HCT116 (cell line): Measurements from ENCODE around the gene PRR20D. TPM values are rescaled to one million over a fixed set of nuclear protein-coding genes. Genes with fewer than 3 reads are reported as not detected.

ENCODE experiments used
- ATAC-seq: fragments of 200-7000 bp; cut with Tn5 transposase; 2 replicates; pipeline ENCODE4 v1.9.1; 2020; ENCODE audit warnings: mild to moderate bottlenecking, moderate library complexity
- BruUV-seq: library from RNA; stranded (reverse); fragments of 400-500 nt; replicated peaks from 2 replicates; lab custom pipeline; 2021; lab: Mats Ljungman, UMichigan
- CTCF ChIA-PET: fragments of 300-600 bp; sonication (Branson Sonifier 250); formaldehyde crosslinking; loops from one replicate; lab custom pipeline; 2021; ENCODE audit warnings: antibody characterized with exemption; lab: Charles Lee
- POLR2A ChIA-PET: fragments of 300-600, 350-600 bp; sonication (Branson Sonifier 250); formaldehyde crosslinking; loops from one replicate; lab custom pipeline; 2021; ENCODE audit warnings: antibody characterized with exemption; lab: Charles Lee
- RAD21 ChIA-PET, 2 experiments: fragments of 300-600 bp; sonication (Branson Sonifier 250); formaldehyde crosslinking; loops; one replicate each; lab custom pipeline; 2023; ENCODE audit warnings: low total read pairs in 2 of 2; ENCODE audit not compliant: uncharacterized antibody in 2 of 2, unreplicated experiment in 2 of 2, low non-redundant PET in 1 of 2; lab: Charles Lee
- DNase-seq: peaks from one replicate; pipeline ENCODE4 v3.0.0-alpha.2; 2010; ENCODE audit warnings: low read depth, low spot score
- H2AFZ ChIP-seq: fragments of 200-600 bp; shearing (Covaris generic), sonication (generic); 2 replicates; pipeline ENCODE4 v1.6.1; 2017; ENCODE audit warnings: low read depth, mixed run types, mixed read lengths, antibody characterized with exemption, low read length; ENCODE audit not compliant: poor library complexity, severe bottlenecking
- H3K27ac ChIP-seq: 2 replicates; pipeline ENCODE4 v1.5.1; 2012; ENCODE audit warnings: low read depth, low read length
- H3K27me3 ChIP-seq: fragments of 200-600 bp; sonication (generic); 2 replicates; pipeline ENCODE4 v1.6.1; 2016; ENCODE audit warnings: mixed run types, low read length, mixed read lengths; ENCODE audit not compliant: insufficient read depth
- H3K36me3 ChIP-seq, 2 experiments: fragments of 200-500 bp in 1 of 2; fragments of 200-600 bp in 1 of 2; sonication (Bioruptor generic) in 1 of 2; sonication (generic) in 1 of 2; 2 replicates each; pipeline versions ENCODE4 v1.5.1 to v1.6.1; 2014 to 2016; ENCODE audit warnings: low read length in 2 of 2, inconsistent platforms in 1 of 2, mixed read lengths in 1 of 2, mixed run types in 1 of 2; ENCODE audit not compliant: insufficient read depth in 2 of 2, control insufficient read depth in 1 of 2
- H3K4me1 ChIP-seq, 2 experiments: fragments of 200-600 bp in 1 of 2; sonication (generic) in 1 of 2; 2 replicates each; pipeline versions ENCODE4 v1.5.1 to v1.6.1; 2012 to 2017; ENCODE audit warnings: low read length in 2 of 2, inconsistent platforms in 1 of 2, mild to moderate bottlenecking in 1 of 2, mixed read lengths in 1 of 2, mixed run types in 1 of 2, moderate library complexity in 1 of 2; ENCODE audit not compliant: insufficient read depth in 2 of 2, control insufficient read depth in 1 of 2
- H3K4me2 ChIP-seq: fragments of 200-600 bp; sonication (generic); 2 replicates; pipeline ENCODE4 v1.6.1; 2017; ENCODE audit warnings: mixed run types, low read length, mixed read lengths
- H3K4me3 ChIP-seq, 2 experiments: fragments of 200-600 bp in 1 of 2; sonication (generic) in 1 of 2; replicated peaks in 1 of 2; 2 replicates each; pipeline ENCODE4 v1.5.1; 2011 to 2016; ENCODE audit warnings: low read length in 2 of 2, control low read depth in 1 of 2, low read depth in 1 of 2, mild to moderate bottlenecking in 1 of 2, mixed read lengths in 1 of 2, mixed run types in 1 of 2
- H3K79me2 ChIP-seq: fragments of 200-600 bp; sonication (generic); 2 replicates; pipeline ENCODE4 v1.6.1; 2017; ENCODE audit warnings: mild to moderate bottlenecking, mixed run types, low read length, moderate library complexity, mixed read lengths; ENCODE audit not compliant: insufficient read depth
- H3K9ac ChIP-seq: fragments of 200-600 bp; sonication (generic); 2 replicates; pipeline ENCODE4 v1.6.1; 2016; ENCODE audit warnings: low read length, mixed read lengths
- H3K9me2 ChIP-seq: fragments of 200-600 bp; sonication (generic), shearing (Covaris generic); 2 replicates; pipeline ENCODE4 v1.6.1; 2017; ENCODE audit warnings: mixed run types, mild to moderate bottlenecking, moderate library complexity; ENCODE audit not compliant: insufficient read depth
- H3K9me3 ChIP-seq, 2 experiments: fragments of 200-500 bp in 1 of 2; fragments of 200-600 bp in 1 of 2; sonication (Bioruptor generic) in 1 of 2; sonication (generic) in 1 of 2; 2 replicates each; pipeline ENCODE4 v1.6.1; 2014 to 2017; ENCODE audit warnings: low read length in 2 of 2, mixed read lengths in 2 of 2, inconsistent platforms in 1 of 2, low read depth in 1 of 2, mild to moderate bottlenecking in 1 of 2, mixed run types in 1 of 2, moderate library complexity in 1 of 2; ENCODE audit not compliant: control insufficient read depth in 1 of 2, insufficient read depth in 1 of 2
- H4K20me1 ChIP-seq: fragments of 200-600 bp; sonication (generic), shearing (Covaris generic); 2 replicates; pipeline ENCODE4 v1.6.1; 2017; ENCODE audit warnings: mixed run types, mild to moderate bottlenecking, moderate library complexity; ENCODE audit not compliant: insufficient read depth
- ATF3 ChIP-seq: IDR thresholded peaks from 2 replicates; pipeline ENCODE4 v1.6.1; 2012
- CEBPB ChIP-seq: IDR thresholded peaks from 2 replicates; pipeline ENCODE4 v1.6.1; 2012; ENCODE audit warnings: low read depth
- EGR1 ChIP-seq: IDR thresholded peaks from 2 replicates; pipeline ENCODE4 v1.6.1; 2012; ENCODE audit warnings: low read depth
- ELF1 ChIP-seq: IDR thresholded peaks from 2 replicates; pipeline ENCODE4 v1.6.1; 2012; ENCODE audit warnings: low read depth, borderline replicate concordance
- EZH2 ChIP-seq: fragments of 200-600 bp; sonication (generic); IDR thresholded peaks from 2 replicates; pipeline ENCODE4 v1.6.1; 2017; ENCODE audit warnings: antibody characterized with exemption, mixed run types
- FOSL1 ChIP-seq: IDR thresholded peaks from 2 replicates; pipeline ENCODE4 v1.6.1; 2012; ENCODE audit warnings: low read depth
- SIN3A ChIP-seq: IDR thresholded peaks from 2 replicates; pipeline ENCODE4 v1.6.1; 2012; ENCODE audit warnings: low read depth
- TCF7L2 ChIP-seq: IDR thresholded peaks from 2 replicates; pipeline ENCODE4 v1.7.0; 2011; ENCODE audit warnings: borderline replicate concordance, inconsistent platforms; ENCODE audit not compliant: insufficient read depth, insufficient read length; ENCODE audit errors: extremely low read depth
- YY1 ChIP-seq: IDR thresholded peaks from 2 replicates; pipeline ENCODE4 v1.6.1; 2011; ENCODE audit warnings: low read length, low read depth, moderate library complexity, mild to moderate bottlenecking; ENCODE audit not compliant: insufficient replicate concordance; ENCODE audit errors: extremely low read depth
- ZFX ChIP-seq: fragments of 450-650 bp; IDR thresholded peaks from 2 replicates; pipeline ENCODE4 v1.6.1; 2017
- intact Hi-C: fragments of 100-400 bp; cut with micrococcal nuclease; formaldehyde crosslinking; loops from 2 replicates; pipeline ENCODE4 v1.10.0; 2022
- total RNA-seq: library from RNA; stranded (reverse); gene quantifications from one replicate; pipeline ENCODE4 v1.2.1, GENCODE V29; 2021; ENCODE audit not compliant: unreplicated experiment
- TF ChIP-seq, protein P1 (sequence below): IDR thresholded peaks from 2 replicates; pipeline ENCODE4 v1.6.1; 2011; ENCODE audit warnings: mild to moderate bottlenecking, low read length, moderate library complexity; ENCODE audit not compliant: insufficient replicate concordance; ENCODE audit errors: extremely low read depth
- TF ChIP-seq, protein P2 (sequence below), 3 experiments: fragments of 200-600 bp in 1 of 3; sonication (generic) in 1 of 3; IDR thresholded peaks in 2 of 3; conservative IDR thresholded peaks in 1 of 3; 2 replicates each; pipeline ENCODE4 v1.5.1; 2012 to 2017; ENCODE audit warnings: low read depth in 2 of 3, low read length in 2 of 3, antibody characterized with exemption in 1 of 3, borderline replicate concordance in 1 of 3, control low read depth in 1 of 3, mild to moderate bottlenecking in 1 of 3, mixed read lengths in 1 of 3, mixed run types in 1 of 3, moderate library complexity in 1 of 3; ENCODE audit not compliant: insufficient read depth in 1 of 3

Gene PRR20D
- total RNA-seq, 1 experiment from 2014 or later: not detected

DNA sequence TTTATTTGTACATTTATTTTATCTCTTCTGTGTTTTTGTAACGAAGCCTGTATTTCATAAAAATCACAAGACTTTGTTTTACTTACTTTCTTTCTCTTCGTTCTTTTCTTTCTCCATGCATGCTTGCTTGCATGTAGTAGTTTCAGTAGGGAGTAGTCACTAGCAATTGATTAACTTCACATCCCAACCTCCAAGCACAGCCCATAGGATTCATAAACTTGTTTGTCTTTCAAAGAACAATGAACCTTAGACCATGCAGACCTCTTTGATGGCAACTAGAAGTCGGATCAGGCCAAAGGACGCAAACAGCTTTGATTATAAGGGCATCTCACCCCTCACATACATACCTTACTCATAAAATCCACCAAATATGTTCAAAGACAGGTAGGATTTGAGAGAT is 22.8 kb upstream of the PRR20D start:
- H3K9me2 ChIP-seq: no peaks in the 10 kb centered on the region
- H3K27ac ChIP-seq: no peak overlapping the region
- no peaks in the 10 kb centered on the region for H3K36me3 ChIP-seq
- no peaks in the 10 kb centered on the region for H3K79me2 ChIP-seq
- H3K4me3 ChIP-seq: no peak overlapping the region
- CTCF ChIA-PET: no interaction called here
- no peak for DNase-seq
- no peaks in the 10 kb centered on the region for H3K27me3 ChIP-seq
- H3K9me3 ChIP-seq: peaks cover 8 to 16% of the 10 kb centered on the region in 2 experiments
- RAD21 ChIA-PET: no interaction called here
- H3K4me2 ChIP-seq: no peak overlapping the region
- TF ChIP-seq SIN3A (no peak), TCF7L2 (no peak), EZH2 (no peak), ZFX (no peak), ELF1 (no peak), EGR1 (no peak), FOSL1 (no peak), CEBPB (no peak), YY1 (no peak), ATF3 (no peak)
- TF ChIP-seq, protein P1, sequence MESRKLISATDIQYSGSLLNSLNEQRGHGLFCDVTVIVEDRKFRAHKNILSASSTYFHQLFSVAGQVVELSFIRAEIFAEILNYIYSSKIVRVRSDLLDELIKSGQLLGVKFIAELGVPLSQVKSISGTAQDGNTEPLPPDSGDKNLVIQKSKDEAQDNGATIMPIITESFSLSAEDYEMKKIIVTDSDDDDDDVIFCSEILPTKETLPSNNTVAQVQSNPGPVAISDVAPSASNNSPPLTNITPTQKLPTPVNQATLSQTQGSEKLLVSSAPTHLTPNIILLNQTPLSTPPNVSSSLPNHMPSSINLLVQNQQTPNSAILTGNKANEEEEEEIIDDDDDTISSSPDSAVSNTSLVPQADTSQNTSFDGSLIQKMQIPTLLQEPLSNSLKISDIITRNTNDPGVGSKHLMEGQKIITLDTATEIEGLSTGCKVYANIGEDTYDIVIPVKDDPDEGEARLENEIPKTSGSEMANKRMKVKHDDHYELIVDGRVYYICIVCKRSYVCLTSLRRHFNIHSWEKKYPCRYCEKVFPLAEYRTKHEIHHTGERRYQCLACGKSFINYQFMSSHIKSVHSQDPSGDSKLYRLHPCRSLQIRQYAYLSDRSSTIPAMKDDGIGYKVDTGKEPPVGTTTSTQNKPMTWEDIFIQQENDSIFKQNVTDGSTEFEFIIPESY: no peak
- TF ChIP-seq, protein P2, sequence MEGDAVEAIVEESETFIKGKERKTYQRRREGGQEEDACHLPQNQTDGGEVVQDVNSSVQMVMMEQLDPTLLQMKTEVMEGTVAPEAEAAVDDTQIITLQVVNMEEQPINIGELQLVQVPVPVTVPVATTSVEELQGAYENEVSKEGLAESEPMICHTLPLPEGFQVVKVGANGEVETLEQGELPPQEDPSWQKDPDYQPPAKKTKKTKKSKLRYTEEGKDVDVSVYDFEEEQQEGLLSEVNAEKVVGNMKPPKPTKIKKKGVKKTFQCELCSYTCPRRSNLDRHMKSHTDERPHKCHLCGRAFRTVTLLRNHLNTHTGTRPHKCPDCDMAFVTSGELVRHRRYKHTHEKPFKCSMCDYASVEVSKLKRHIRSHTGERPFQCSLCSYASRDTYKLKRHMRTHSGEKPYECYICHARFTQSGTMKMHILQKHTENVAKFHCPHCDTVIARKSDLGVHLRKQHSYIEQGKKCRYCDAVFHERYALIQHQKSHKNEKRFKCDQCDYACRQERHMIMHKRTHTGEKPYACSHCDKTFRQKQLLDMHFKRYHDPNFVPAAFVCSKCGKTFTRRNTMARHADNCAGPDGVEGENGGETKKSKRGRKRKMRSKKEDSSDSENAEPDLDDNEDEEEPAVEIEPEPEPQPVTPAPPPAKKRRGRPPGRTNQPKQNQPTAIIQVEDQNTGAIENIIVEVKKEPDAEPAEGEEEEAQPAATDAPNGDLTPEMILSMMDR (IDR thresholded peaks at IDR 0.05 in 2 of 3, conservative IDR thresholded peaks at IDR 0.05 in 1 of 3; ENCODE audit: borderline replicate concordance in 1 of 3, insufficient read depth in 1 of 3, low read depth in 2 of 3, low read length in 2 of 3): no peak
- TF ChIP-seq, all 23 proteins: peak for 0
- Histone ChIP-seq H4K20me1 (no peaks in the 10 kb centered on the region), H2AFZ (no peak overlapping the region), H3K4me1 (no peaks in the 10 kb centered on the region), H3K9ac (no peak overlapping the region)
- ATAC-seq: no peak
- BruUV-seq: no TSS peak
- intact Hi-C loops: no loop called here
- POLR2A ChIA-PET: no interaction called here
